Measurements from ENCODE around the gene TMPRSS9.
"Not testable (repeated sequence)": the region's sequence is repeated elsewhere in the genome, so short reads cannot be mapped to it uniquely, and the experiment has no call there.

Gene TMPRSS9

DNA sequence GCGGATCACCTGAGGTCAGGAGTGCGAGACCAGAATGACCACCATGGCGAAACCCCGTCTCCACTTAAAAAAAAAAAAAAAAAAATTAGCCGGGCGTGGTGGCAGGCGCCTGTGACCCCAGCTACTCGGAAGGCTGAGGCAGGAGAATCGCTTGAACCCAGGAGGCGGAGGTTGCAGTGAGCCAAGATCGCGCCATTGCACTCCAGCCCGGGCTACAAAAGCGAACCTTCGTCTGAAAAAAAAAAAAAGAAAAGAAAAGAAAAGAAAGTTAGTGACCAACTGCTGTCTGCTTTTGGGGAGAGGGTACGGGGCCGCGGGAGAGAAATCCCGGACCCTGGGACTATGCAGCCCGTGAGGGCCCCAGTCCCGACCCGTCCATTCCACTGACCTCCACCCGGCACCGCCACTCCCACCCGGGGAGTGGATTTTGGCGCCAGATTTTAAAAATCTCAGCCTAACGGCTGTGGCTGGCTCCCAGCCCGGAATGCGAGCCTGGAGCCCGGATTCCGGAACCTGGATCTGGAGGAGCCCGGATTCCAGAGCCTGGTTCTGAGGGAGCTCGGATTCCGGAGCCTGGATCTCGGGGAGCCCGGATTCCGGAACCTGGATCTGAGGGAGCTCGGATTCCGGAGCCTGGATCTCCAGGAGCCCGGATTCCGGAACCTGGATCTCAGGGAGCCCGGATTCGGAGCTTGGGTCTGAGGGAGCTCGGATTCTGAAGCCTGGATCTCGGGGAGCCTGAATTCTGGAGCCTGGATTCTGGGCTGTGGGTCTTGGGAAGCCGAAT, 102.8 kb downstream of the TMPRSS9 start (continued):
- TF ChIP-seq, protein P1, sequence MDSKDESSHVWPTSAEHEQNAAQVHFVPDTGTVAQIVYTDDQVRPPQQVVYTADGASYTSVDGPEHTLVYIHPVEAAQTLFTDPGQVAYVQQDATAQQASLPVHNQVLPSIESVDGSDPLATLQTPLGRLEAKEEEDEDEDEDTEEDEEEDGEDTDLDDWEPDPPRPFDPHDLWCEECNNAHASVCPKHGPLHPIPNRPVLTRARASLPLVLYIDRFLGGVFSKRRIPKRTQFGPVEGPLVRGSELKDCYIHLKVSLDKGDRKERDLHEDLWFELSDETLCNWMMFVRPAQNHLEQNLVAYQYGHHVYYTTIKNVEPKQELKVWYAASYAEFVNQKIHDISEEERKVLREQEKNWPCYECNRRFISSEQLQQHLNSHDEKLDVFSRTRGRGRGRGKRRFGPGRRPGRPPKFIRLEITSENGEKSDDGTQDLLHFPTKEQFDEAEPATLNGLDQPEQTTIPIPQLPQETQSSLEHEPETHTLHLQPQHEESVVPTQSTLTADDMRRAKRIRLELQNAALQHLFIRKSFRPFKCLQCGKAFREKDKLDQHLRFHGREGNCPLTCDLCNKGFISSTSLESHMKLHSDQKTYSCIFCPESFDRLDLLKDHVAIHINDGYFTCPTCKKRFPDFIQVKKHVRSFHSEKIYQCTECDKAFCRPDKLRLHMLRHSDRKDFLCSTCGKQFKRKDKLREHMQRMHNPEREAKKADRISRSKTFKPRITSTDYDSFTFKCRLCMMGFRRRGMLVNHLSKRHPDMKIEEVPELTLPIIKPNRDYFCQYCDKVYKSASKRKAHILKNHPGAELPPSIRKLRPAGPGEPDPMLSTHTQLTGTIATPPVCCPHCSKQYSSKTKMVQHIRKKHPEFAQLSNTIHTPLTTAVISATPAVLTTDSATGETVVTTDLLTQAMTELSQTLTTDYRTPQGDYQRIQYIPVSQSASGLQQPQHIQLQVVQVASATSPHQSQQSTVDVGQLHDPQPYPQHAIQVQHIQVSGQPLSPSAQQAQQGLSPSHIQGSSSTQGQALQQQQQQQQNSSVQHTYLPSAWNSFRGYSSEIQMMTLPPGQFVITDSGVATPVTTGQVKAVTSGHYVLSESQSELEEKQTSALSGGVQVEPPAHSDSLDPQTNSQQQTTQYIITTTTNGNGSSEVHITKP (tag by site-specific recombination; IDR thresholded peaks at IDR 0.05), result peak; percentile 78
- TF ChIP-seq, protein P2, sequence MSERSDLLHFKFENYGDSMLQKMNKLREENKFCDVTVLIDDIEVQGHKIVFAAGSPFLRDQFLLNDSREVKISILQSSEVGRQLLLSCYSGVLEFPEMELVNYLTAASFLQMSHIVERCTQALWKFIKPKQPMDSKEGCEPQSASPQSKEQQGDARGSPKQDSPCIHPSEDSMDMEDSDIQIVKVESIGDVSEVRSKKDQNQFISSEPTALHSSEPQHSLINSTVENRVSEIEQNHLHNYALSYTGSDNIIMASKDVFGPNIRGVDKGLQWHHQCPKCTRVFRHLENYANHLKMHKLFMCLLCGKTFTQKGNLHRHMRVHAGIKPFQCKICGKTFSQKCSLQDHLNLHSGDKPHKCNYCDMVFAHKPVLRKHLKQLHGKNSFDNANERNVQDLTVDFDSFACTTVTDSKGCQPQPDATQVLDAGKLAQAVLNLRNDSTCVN (tag by site-specific recombination; optimal IDR thresholded peaks at IDR 0.05), result peak; percentile 42
- TF ChIP-seq ZNF747 (tag by site-specific recombination; IDR thresholded peaks at IDR 0.05) (no peak), ZNF391 (tag by site-specific recombination; IDR thresholded peaks at IDR 0.05; ENCODE audit: borderline replicate concordance, low read depth) (peak; percentile 66; the same call in 1 of the 2 replicates)

DNA sequence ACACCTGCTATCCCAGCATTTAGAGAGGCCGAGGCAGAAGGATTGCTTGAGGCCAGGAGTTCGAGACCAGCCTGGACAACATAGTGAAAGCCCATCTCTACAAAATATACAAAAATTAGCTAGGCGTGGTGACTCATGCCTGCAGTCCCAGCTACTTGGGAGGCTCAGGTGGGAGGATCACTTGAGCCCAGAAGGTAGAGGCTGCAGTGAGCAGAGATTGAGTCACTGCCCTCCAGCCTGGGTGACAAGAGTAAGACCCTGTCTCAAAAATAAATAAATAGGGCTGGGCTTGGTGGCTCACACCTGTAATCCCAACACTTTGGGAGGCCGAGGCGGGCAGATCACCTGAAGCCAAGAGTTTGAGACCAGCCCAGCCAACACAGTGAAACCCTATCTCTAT, 103.6 kb downstream of the TMPRSS9 start:
- CTCF ChIA-PET, result interaction anchor here (0.6 to 3.5 kb wide), 5 partner anchors 10 to 244 kb away, joined by 3 to 13 read pairs (median 5); no protein-coding TSS in a partner anchor
- POLR2A ChIA-PET, result interaction anchor here (0.7 to 5.7 kb wide), 5 partner anchors 10 to 78 kb away, joined by 3 to 62 read pairs (median 4); partner anchors contain the start of gene GADD45B
- not testable (repeated sequence) for H3K27ac ChIP-seq (ENCODE audit: extremely low read depth, low read depth, low read length); H3K9me3 ChIP-seq (ENCODE audit: control insufficient read depth, insufficient read depth, low read depth, low read length); H3K4me3 ChIP-seq (ENCODE audit: low read depth, low read length); H3K4me1 ChIP-seq (ENCODE audit: control insufficient read depth, insufficient read depth, low read length); H3K36me3 ChIP-seq (ENCODE audit: control insufficient read depth in 2 of 2, insufficient read depth in 1 of 2, low read length in 2 of 2)

DNA sequence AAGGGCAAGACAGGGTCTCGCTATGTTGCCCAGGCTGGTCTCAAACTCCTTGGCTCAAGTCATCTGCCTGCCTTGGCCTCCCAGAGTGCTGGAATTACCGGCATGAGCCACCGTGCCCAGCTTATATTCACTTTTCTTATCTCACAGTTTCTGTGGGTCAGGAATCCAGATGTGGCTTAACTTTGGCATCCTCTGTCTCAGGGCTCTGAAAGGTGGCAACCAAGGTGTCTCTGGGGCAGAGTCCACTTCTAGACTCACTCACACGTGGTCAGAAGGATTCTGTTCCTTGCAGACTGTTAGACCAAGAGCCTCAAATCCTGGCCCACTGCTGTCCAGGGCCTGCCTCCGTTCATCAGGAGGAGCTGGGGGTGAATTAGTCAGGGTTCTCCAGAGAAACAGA, 104.3 kb downstream of the TMPRSS9 start:
- no peaks in the 10 kb centered on the region for H3K4me1 ChIP-seq (ENCODE audit: control insufficient read depth, insufficient read depth, low read length)
- POLR2A ChIA-PET, result interaction anchor here (2.7 to 5.7 kb wide), 2 partner anchors 12 kb away, joined by 13 to 62 read pairs; partner anchors contain the start of gene GADD45B
- H3K36me3 ChIP-seq (ENCODE audit: control insufficient read depth in 2 of 2, insufficient read depth in 1 of 2, low read length in 2 of 2), result no peaks in the 10 kb centered on the region
- no peak overlapping the region for H3K4me3 ChIP-seq (ENCODE audit: low read depth, low read length)
- peak; percentile 38; the same call in 1 of the 2 replicates for TF ChIP-seq ZNF121 (tag by site-specific recombination; IDR thresholded peaks at IDR 0.05)
- no peak for TF ChIP-seq SCRT2 (tag by site-specific recombination; IDR thresholded peaks at IDR 0.05)
- no peak overlapping the region for H3K27ac ChIP-seq (ENCODE audit: extremely low read depth, low read depth, low read length)
- CTCF ChIA-PET, result interaction anchor here (1.1 to 3.5 kb wide), 2 partner anchors 10 to 29 kb away, joined by 3 to 13 read pairs; no protein-coding TSS in a partner anchor
- no peaks in the 10 kb centered on the region for H3K9me3 ChIP-seq (ENCODE audit: control insufficient read depth, insufficient read depth, low read depth, low read length)

DNA sequence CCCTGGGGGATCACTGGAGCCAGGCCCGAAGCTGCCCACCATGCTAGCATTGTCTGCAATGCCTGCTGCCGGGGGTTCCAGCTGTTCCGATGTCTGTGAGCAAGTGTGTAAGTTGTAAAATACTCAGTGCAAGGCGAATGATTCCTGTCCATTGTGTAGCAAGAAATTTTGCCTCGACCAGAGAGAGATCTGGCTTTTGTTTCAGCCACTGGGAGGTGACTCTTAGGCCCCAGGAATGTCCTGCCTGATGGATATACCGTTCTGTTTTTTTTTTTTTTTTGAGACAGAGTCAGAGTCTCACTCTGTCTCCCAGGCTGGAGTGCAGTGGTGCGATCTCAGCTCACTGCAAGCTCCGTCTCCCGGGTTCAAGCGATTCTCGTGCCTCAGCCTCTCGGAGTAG, 108.5 kb downstream of the TMPRSS9 start:
- TF ChIP-seq ZNF768 (tag by site-specific recombination; IDR thresholded peaks at IDR 0.05), result no peak
- TF ChIP-seq ZNF585B (tag by site-specific recombination; IDR thresholded peaks at IDR 0.05), result no peak
- TF ChIP-seq, protein P3, sequence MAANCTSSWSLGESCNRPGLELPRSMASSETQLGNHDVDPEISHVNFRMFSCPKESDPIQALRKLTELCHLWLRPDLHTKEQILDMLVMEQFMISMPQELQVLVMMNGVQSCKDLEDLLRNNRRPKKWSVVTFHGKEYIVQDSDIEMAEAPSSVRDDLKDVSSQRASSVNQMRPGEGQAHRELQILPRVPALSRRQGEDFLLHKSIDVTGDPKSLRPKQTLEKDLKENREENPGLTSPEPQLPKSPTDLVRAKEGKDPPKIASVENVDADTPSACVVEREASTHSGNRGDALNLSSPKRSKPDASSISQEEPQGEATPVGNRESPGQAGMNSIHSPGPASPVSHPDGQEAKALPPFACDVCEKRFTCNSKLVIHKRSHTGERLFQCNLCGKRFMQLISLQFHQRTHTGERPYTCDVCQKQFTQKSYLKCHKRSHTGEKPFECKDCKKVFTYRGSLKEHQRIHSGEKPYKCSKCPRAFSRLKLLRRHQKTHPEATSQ (tag by site-specific recombination; IDR thresholded peaks at IDR 0.05), result no peak
- TF ChIP-seq, protein P4, sequence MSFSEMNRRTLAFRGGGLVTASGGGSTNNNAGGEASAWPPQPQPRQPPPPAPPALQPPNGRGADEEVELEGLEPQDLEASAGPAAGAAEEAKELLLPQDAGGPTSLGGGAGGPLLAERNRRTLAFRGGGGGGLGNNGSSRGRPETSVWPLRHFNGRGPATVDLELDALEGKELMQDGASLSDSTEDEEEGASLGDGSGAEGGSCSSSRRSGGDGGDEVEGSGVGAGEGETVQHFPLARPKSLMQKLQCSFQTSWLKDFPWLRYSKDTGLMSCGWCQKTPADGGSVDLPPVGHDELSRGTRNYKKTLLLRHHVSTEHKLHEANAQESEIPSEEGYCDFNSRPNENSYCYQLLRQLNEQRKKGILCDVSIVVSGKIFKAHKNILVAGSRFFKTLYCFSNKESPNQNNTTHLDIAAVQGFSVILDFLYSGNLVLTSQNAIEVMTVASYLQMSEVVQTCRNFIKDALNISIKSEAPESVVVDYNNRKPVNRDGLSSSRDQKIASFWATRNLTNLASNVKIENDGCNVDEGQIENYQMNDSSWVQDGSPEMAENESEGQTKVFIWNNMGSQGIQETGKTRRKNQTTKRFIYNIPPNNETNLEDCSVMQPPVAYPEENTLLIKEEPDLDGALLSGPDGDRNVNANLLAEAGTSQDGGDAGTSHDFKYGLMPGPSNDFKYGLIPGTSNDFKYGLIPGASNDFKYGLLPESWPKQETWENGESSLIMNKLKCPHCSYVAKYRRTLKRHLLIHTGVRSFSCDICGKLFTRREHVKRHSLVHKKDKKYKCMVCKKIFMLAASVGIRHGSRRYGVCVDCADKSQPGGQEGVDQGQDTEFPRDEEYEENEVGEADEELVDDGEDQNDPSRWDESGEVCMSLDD (tag by site-specific recombination; IDR thresholded peaks at IDR 0.05), result no peak
- TF ChIP-seq ZBTB48 (tag by site-specific recombination; IDR thresholded peaks at IDR 0.05), result no peak
- TF ChIP-seq ZNF155 (tag by site-specific recombination; IDR thresholded peaks at IDR 0.05), result no peak
- TF ChIP-seq, protein P5, sequence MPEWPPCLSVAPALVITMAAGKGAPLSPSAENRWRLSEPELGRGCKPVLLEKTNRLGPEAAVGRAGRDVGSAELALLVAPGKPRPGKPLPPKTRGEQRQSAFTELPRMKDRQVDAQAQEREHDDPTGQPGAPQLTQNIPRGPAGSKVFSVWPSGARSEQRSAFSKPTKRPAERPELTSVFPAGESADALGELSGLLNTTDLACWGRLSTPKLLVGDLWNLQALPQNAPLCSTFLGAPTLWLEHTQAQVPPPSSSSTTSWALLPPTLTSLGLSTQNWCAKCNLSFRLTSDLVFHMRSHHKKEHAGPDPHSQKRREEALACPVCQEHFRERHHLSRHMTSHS (tag by site-specific recombination; IDR thresholded peaks at IDR 0.05), result no peak
- no peak for TF ChIP-seq ZNF776 (tag by site-specific recombination; IDR thresholded peaks at IDR 0.05; ENCODE audit: borderline replicate concordance)
- no peak for TF ChIP-seq ZNF302 (tag by site-specific recombination; IDR thresholded peaks at IDR 0.05; ENCODE audit: low read depth)
- CTCF ChIA-PET, result interaction anchor here (1.9 to 3.0 kb wide), 3 partner anchors 142 to 168 kb away, joined by 9 to 16 read pairs (median 12); no protein-coding TSS in a partner anchor
- POLR2A ChIA-PET, result interaction anchor here (0.6 to 3.1 kb wide), 6 partner anchors 9 to 314 kb away, joined by 3 to 11 read pairs (median 4); no protein-coding TSS in a partner anchor

More for the DNA sequence above, 108.5 kb downstream of the TMPRSS9 start:
- no peak overlapping the region for H3K4me3 ChIP-seq (ENCODE audit: low read depth, low read length)
- no peaks in the 10 kb centered on the region for H3K9me3 ChIP-seq (ENCODE audit: control insufficient read depth, insufficient read depth, low read depth, low read length)
- no peaks in the 10 kb centered on the region for H3K4me1 ChIP-seq (ENCODE audit: control insufficient read depth, insufficient read depth, low read length)
- H3K27ac ChIP-seq (ENCODE audit: extremely low read depth, low read depth, low read length), result no peak overlapping the region
- no peaks in the 10 kb centered on the region for H3K36me3 ChIP-seq (ENCODE audit: control insufficient read depth in 2 of 2, insufficient read depth in 1 of 2, low read length in 2 of 2)

All from HEK293 (cell line).